SK-N-SH (cell line): ENCODE measurements around the gene OR2AE1.

Source experiments
- CTCF ChIP-seq: fragments of 200-600 bp; sonication (generic); IDR thresholded peaks from 2 replicates; pipeline ENCODE4 v1.6.1; 2017; ENCODE audit warnings: antibody characterized with exemption, mild to moderate bottlenecking, moderate library complexity
- ELF1 ChIP-seq: IDR thresholded peaks from 2 replicates; pipeline ENCODE4 v1.4.0; 2012
- EP300 ChIP-seq, 2 experiments: IDR thresholded peaks; 2 replicates each; pipeline versions ENCODE4 v1.4.0 to v1.6.1; 2012; ENCODE audit warnings: borderline replicate concordance in 1 of 2, low read depth in 1 of 2, low read length in 1 of 2
- EZH2phosphoT487 ChIP-seq: fragments of 200-600 bp; sonication (generic); IDR thresholded peaks from 2 replicates; pipeline ENCODE4 v1.6.1; 2017; ENCODE audit warnings: low read depth, mixed run types, mild to moderate bottlenecking, antibody characterized with exemption, moderate library complexity, borderline replicate concordance
- FOXJ3 ChIP-seq: sonication (generic); formaldehyde crosslinking; IDR thresholded peaks from 2 replicates; pipeline ENCODE4 v1.5.1; 2020; ENCODE audit warnings: mild to moderate bottlenecking, missing genetic modification reagents
- MXI1 ChIP-seq: IDR thresholded peaks from 2 replicates; pipeline ENCODE4 v1.6.1; 2012; ENCODE audit warnings: mild to moderate bottlenecking, low read depth, low read length, improper control_type of control experiment
- NFIC ChIP-seq: IDR thresholded peaks from 2 replicates; pipeline ENCODE4 v1.4.0; 2012; ENCODE audit warnings: borderline replicate concordance
- POLR2AphosphoS5 ChIP-seq: IDR thresholded peaks from 2 replicates; pipeline ENCODE4 v1.6.1; 2012; ENCODE audit warnings: low read depth, low read length
- RFX5 ChIP-seq: IDR thresholded peaks from 2 replicates; pipeline ENCODE4 v1.6.1; 2012; ENCODE audit warnings: mild to moderate bottlenecking, improper control_type of control experiment, low read length
- USF1 ChIP-seq: IDR thresholded peaks from 2 replicates; pipeline ENCODE4 v1.4.0; 2012; ENCODE audit warnings: low read depth, borderline replicate concordance
- USF2 ChIP-seq: fragments of 150-350 bp; IDR thresholded peaks from 2 replicates; pipeline ENCODE4 v1.6.1; 2017; ENCODE audit warnings: antibody characterized with exemption, low read length, low read depth, borderline replicate concordance
- YY1 ChIP-seq: IDR thresholded peaks from 2 replicates; pipeline ENCODE4 v1.4.0; 2012; ENCODE audit warnings: low read depth, mild to moderate bottlenecking

- no peak for TF ChIP-seq RFX5
- TF ChIP-seq CTCF, result no peak
- TF ChIP-seq EZH2phosphoT487, result no peak
- TF ChIP-seq USF1, result no peak
- TF ChIP-seq EP300 (IDR thresholded peaks at IDR 0.05; ENCODE audit: borderline replicate concordance in 1 of 2, low read depth in 1 of 2, low read length in 1 of 2), result no peak
- TF ChIP-seq USF2, result no peak
- TF ChIP-seq NFIC, result no peak
- TF ChIP-seq MXI1, result no peak
- no peak for TF ChIP-seq FOXJ3
- TF ChIP-seq ELF1, result no peak
- no peak for TF ChIP-seq POLR2AphosphoS5
- TF ChIP-seq YY1, result no peak
Measured at GRCh38 chr7:99831595-99831994, 45.2 kb downstream of the OR2AE1 start.
